Activated CD8-positive, alpha-beta memory T cell treated with anti-CD3 and anti-CD28 coated beads for 24 hours (primary cell): Measurements from ENCODE around the gene SETD3.

ENCODE experiments used
- DNase-seq: peaks from one replicate; pipeline ENCODE4 v3.0.0-alpha.2; 2020

Gene SETD3

GRCh38 chr14:99418242-99418641 is 62.4 kb downstream of the SETD3 start:
- DNase-seq, result no peak

GRCh38 chr14:99416909-99417308 is 63.8 kb downstream of the SETD3 start:
- DNase-seq, result no peak

- DNase-seq, result no peak
Observed at GRCh38 chr14:99415496-99416281, 65.0 kb downstream of the SETD3 start.

- DNase-seq, result no peak
Observed at GRCh38 chr14:99413911-99414310, 66.7 kb downstream of the SETD3 start.

- DNase-seq, result no peak
Observed at GRCh38 chr14:99413172-99413571, 67.5 kb downstream of the SETD3 start.

- DNase-seq, result no peak
Observed at GRCh38 chr14:99412117-99413061, 68.3 kb downstream of the SETD3 start.

- DNase-seq, result no peak
Observed at GRCh38 chr14:99410019-99410418, 70.6 kb downstream of the SETD3 start.

- DNase-seq, result no peak
Observed at GRCh38 chr14:99408971-99409289, 71.7 kb downstream of the SETD3 start.

- DNase-seq, result no peak
Observed at GRCh38 chr14:99408286-99408970, 72.2 kb downstream of the SETD3 start.

- DNase-seq, result no peak
Observed at GRCh38 chr14:99407416-99407815, 73.2 kb downstream of the SETD3 start.

GRCh38 chr14:99402950-99403349 is 77.7 kb downstream of the SETD3 start:
- DNase-seq, result no peak

GRCh38 chr14:99402285-99402648 is 78.4 kb downstream of the SETD3 start:
- DNase-seq, result no peak

- peak; percentile 35 for DNase-seq
Observed at GRCh38 chr14:99401621-99402284, 78.9 kb downstream of the SETD3 start.

GRCh38 chr14:99401211-99401610 is 79.4 kb downstream of the SETD3 start:
- no peak for DNase-seq

GRCh38 chr14:99397698-99398097 is 83.0 kb downstream of the SETD3 start:
- DNase-seq, result no peak

GRCh38 chr14:99395909-99396530 is 84.6 kb downstream of the SETD3 start:
- peak; percentile 58 for DNase-seq

- DNase-seq, result no peak
Observed at GRCh38 chr14:99394602-99395156, 86.0 kb downstream of the SETD3 start.

GRCh38 chr14:99393059-99393655 is 87.5 kb downstream of the SETD3 start:
- DNase-seq, result peak; percentile 53

GRCh38 chr14:99391671-99392070 is 89.0 kb downstream of the SETD3 start:
- DNase-seq, result no peak

GRCh38 chr14:99389174-99389826 is 91.4 kb downstream of the SETD3 start:
- peak; percentile 75 for DNase-seq

GRCh38 chr14:99388286-99388685 is 92.4 kb downstream of the SETD3 start:
- DNase-seq, result no peak
